Stimulated activated CD4-positive, alpha-beta T cell treated with anti-CD3 and anti-CD28 coated beads, Interleukin-2, amount 100 ng/mL, for 48 hours (primary cell): ENCODE results near the gene SNED1.

ENCODE experiments used
- DNase-seq, 2 donors: peaks; one replicate each; pipeline ENCODE4 v3.0.0-alpha.2; 2020

Gene SNED1

DNA sequence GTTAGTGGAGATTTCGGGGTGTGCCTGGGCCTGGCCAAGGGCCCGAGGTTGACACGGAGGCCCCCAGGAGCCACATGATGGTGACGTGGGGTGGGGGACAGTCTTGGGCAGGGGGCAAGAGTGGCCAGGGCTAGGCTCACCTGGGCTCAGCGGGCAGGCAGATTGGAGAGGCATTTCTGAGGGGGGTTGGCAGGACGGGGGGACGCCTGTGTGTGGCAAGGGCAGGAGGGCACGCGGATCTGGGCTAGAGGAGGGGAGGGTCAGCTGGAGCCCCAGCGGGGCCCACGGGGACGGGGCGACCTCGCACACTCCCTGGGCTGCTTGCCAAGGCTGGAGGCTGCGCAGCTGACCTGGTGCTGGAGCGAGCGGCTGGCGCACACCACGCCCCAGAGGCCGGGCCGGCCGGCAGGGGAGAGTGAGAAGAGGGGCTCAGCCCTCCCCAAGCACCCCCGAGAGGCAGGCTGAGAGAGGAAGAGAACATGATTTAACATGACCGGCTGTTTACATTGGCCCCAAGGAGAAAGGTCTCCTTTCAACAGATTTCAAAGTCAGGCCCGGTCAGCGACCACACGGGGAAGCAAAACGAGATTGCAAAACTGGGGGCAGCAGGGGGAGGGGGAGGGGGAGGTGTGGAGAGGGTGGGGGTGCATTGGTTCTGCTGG is 38.0 kb upstream of the SNED1 start:
- DNase-seq, result no peak

DNA sequence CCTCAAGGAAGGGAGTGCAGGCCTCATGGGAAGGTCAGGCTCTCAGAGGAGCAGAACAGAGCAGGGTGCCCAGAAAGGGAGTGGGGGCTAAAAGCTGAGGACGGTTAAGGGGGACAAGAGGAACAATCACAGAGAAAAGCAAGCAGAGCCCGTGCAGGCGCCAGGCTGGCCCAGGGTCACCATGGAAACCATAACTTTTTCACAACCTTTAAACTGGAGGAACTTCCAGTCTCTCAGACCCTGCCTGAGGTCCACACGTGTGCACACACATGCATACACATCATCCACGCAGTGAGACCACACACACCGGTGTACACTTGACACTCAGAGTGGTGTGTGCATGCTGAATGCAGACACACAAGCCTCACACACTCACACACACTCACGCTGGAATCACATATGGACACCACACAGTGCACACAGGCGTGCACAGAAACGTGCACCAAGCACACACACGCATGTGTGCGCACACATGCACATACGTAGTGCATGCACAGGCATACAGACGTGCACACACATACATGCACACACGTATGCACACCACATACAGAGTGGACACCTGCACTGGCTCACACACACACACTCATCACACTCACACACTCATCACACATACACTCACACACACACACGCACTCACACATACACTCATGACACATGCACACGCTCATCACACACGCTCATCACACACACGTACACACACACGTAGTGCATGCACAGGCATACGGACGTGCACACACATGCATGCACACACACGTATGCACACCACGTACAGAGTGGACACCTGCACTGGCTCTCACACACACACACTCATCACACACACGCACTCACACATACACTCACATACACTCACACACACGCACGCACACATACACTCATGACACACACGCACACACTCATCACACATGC is 37.2 kb upstream of the SNED1 start:
- no peak for DNase-seq

DNA sequence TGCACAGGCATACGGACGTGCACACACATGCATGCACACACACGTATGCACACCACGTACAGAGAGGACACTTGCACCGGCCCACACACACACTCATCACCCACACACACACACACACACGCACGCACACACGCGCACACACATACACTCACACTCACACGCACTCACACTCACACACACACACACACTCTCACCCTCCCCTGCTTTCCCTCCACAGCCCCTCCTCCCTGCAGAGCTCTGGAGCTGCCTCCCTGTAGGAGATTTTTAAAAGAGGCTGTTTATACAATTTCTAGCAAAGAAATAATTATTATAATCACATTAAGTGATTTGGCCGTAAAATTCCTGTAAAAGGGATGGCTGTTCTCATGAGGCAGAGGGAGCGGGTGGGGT is 36.5 kb upstream of the SNED1 start:
- DNase-seq, result no peak

DNA sequence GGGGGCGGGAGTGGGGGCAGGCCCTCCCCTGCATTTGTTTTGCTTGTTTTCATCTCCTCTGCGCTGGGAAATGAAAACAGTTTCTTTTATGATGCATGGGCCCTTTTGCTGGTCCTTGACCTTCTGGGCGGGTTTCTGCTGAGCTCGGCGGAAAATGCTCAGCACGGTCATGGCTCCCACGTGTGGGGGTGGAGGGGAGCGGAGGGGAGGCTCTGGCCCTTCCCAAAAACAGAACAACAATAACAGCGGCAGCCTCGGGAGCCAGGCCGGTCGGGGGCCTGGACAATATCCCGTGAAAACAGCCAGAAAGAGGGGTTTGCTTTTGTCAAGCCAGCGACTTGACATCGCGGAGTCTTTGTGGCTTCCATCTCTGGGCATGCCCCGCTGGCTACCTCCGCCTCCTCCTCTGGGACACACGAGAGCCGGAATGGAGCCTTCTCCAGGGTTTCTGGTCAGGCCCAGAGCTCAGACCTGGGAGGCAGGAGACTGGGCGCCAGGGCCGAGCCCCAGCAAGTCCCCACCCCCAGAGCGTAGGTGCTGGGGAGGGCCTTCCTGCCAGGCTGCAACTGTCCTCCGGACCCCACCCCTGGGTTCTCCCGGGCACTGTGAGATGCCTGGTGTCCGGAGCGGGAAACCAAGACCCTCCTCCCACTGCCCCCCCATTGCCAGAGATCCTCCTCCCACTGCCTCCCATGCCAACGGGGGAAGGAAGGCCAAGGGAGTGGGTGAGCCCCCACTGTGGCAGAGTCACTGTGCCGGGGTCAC is 35.9 kb upstream of the SNED1 start:
- DNase-seq, result no peak

DNA sequence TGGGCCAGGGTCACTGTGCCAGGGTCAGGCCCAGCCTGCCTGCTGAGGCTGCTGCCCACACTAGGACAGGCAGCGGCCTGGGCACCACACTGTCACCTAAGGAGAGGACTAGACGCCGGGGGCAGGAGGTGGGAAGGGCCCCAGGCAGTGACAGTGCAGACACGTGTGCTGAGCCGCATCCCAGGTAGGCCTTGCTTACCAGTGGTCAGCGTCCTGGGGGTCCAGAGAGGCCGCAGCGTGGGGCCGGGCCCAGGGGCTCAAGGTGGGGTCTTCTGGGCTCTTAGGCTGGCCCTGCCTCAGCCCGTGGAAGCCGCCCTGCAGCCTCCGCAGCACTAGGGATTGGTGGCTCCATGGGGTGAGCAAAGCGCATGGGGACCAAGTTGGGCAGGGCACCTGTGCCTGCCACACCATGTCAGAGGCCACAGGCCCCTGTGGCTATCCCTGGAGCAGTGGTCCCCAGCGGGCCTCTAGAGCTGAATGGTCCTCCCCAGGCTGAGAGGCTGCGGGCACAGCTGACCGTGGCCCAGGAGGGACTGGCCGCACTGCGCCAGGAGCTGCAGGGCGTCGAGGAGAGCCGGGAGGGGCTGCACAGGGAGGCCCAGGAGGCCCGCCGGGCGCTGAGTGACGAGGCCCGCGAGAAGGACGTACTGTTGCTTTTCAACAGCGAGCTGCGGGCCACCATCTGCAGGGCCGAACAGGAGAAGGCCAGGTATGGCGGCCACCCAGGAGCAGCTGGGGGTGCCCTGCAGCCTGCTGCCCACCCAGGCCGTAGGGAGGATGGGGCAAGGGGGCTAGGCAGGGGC is 35.2 kb upstream of the SNED1 start:
- DNase-seq, result no peak

DNA sequence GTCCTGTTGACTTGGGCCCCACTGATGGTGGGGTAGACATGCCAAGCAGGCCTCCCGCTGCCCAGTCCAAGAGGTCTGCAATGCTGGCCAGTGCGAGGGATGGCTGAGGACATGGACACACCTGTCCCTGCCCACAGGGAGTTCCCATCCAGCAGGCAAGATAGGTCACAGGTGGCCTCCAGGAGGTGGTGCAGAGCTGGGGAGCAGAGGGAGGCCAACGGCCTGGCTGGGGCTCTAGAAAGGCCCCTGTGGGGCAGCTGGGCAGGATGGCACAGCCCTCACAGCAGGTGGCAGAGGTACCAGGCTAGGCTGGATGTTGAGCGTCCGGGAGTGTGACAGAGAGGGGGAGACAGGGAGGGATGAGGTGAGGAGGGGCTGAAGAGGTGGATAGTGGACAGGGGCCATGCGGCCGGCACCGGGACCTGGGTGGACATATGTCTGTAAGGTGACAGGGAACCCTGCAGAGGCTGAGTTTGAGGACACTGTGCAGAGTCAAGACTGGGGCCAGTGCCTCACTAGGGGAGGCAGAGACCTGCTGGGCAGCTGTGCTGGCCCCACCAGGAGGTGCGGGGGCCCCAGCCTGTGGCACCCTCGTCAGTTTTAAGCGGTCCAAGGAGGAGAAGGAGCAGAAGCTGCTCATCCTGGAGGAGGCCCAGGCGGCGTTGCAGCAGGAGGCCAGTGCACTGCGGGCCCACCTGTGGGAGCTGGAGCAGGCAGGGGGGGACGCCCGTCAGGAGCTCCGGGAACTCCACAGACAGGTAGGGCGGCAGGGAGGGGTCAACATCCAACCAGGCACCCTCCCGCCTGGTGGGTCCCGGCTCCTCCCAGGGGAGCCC is 34.3 kb upstream of the SNED1 start:
- no peak for DNase-seq

DNA sequence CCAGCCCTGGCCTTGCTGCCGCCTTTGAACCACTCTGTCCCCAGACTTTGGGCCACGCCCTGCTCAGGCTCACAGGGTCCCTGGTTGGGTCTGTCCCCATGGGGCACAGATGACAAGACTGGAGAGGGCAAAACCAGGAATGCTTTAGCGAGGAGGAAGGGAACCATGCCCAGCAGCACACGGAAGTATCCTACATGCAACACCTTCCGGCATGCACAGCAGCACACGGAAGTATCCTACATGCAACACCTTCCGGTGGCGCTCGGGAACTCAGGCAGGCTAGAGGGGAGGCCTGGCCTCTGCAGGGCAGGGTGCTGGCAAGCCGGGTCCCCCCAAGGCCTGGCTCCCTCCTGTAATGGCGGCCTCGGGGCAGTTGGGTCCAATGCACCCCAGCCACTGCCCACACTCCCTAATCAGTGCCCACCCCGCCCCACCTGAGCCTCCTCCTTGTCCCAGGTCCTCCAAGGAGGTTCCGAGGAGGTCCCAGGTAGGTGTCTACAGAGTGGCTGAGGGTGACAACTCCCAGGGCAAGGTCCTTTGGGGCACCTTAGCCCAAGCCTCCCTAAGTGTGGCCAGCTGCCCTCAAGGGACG is 33.6 kb upstream of the SNED1 start:
- no peak for DNase-seq

DNA sequence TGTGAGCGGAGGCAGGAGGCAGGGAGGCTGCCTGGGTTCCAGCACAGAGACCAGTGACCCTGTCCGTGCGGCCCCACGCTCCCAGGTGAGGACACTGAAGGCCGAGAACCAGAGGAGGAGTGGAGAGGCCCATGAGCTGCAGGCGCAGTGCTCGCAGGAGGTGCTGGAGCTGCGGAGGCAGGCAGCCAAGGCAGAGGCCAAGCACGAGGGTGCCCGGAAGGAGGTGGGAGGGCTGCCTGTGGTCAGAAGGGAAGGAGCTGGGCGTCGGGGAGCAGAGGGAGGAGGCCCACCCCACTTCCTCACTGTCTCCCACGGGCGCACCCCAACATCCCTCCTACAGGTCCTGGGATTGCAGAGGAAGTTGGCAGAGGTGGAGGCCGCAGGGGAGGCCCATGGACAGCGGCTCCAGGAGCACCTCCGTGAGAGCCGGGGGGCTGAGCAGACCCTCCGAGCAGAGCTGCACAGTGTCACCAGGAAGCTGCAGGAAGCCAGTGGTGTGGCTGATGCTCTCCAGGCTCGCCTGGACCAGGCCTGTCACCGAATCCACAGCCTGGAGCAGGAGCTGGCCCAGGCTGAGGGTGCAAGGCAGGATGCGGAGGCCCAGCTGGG is 33.0 kb upstream of the SNED1 start:
- no peak for DNase-seq

DNA sequence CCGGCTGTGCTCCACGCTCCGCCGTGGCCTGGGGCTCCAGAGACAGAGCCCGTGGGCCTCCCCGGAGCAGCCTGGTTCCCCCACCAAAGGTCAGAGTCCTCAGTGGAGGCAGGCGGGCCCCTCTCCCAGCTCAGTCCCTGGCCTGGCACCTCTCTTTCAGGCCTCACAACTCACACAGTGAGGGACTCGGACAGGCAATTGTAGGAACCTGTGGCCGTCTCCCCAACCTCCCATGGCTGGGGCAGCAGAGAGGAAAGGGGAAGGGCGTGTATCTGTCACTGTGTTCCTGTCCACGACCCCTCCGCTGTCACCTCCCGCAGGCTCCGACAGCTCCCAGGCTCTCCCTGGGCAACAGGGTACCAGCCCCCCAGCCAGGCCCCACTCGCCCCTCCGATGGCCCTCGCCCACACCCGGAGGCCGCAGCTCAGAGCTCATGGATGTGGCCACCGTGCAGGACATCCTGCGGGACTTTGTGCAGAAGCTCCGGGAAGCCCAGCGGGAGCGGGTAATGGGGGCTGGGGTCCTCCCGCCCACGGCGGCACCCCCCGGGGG is 32.4 kb upstream of the SNED1 start:
- DNase-seq, result no peak

DNA sequence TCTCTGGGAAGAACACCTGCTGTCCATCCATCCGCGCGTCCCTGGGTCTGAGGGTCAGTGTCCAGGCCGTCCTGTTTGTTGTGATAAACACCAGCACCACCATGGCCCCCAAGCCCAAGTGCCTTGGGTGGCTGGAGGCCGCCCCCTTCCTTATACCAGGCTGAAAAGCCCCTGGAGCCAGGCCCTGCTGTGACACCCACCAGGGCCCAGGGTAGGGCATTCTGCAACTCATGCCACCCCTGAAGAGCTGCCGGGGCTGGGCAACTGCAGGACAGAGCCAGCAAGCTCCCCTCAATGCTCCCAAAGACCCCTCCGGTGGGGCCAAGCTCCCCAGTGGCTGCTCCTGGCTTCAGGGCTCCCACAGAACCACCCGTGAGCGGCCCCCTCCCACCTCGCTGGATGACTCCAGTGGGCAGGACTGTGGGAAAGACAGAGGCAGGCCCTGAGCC is 31.9 kb upstream of the SNED1 start:
- no peak for DNase-seq

DNA sequence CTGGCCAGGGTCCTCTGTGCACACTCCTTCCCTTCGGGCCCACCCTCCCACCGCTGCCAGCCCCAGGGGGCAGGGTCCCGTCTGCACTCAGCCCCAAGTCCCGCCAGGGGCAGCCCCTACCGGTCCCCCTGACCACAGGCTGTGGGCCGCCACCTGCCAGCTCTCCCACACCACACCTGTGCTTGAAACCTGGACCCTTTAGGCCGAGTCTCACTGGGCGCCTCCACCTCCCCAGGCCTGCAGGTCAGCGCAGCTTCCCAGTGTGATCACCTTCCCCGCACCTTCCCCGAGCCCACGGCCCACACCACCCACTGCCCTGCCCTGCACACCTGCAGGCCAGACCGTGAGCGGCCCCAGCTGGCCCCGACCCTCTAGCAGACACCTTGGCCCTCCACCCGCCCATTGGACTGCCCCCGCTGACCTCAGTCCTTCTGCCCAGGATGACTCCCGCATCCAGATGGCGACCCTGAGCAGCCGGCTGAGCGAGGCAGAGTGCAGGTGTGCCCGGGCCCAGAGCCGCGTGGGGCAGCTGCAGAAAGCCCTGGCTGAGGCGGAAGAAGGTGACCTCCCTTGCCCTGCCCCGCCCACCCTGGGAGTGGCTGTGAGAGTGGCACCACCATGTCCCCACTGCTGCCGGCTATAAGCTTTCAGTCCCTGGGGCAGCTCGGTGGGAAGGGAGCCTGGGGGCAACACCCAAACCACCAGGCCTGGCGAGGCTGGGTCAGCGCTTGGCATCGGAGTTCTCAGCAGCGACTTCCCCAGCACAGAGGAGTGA is 31.3 kb upstream of the SNED1 start:
- DNase-seq, result no peak

DNA sequence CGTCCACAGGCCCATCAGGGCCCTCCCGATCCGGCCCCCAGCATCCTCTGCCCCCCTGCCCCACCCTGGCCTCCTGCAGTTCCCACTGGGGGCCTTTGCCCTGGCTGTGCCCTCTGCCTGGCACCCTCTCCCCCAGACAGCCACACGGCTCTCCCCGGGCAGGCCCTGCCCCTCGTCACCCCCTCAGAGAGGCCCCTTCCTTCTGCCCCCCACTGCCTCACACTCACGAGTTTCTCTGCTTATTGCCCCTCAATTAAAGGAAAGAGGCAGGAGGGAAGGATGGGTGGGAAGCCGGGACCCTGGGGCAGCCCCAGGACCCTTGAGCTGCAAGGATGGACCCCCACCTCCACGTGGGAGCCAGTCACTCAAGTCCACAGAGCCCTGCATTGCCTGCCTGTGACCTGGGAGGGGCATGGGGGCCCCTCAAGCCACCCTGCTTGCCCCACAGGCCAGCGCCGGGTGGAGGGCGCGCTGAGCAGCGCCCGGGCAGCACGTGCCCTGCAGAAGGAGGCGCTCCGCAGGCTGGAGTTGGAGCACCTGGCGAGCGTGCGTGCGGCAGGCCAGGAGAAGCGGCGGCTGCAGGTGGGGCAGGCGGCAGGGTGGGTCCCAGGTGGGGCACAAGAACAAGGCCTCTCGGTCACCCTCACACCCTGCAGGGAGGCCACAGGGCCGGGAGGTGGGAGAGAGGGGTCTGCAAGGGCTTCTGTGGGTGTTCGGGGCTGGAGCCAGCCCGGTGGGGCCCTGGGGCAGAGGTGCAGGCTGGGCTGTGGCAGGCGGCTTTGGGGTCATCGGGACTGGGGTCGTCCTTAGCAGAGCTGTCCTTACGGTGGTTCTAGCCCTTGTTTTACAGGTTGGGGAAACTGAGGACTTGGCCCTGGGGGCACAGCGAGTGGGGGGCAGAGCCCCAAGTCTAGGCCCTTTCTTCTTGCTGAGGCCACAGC is 30.5 kb upstream of the SNED1 start:
- DNase-seq, result no peak

DNA sequence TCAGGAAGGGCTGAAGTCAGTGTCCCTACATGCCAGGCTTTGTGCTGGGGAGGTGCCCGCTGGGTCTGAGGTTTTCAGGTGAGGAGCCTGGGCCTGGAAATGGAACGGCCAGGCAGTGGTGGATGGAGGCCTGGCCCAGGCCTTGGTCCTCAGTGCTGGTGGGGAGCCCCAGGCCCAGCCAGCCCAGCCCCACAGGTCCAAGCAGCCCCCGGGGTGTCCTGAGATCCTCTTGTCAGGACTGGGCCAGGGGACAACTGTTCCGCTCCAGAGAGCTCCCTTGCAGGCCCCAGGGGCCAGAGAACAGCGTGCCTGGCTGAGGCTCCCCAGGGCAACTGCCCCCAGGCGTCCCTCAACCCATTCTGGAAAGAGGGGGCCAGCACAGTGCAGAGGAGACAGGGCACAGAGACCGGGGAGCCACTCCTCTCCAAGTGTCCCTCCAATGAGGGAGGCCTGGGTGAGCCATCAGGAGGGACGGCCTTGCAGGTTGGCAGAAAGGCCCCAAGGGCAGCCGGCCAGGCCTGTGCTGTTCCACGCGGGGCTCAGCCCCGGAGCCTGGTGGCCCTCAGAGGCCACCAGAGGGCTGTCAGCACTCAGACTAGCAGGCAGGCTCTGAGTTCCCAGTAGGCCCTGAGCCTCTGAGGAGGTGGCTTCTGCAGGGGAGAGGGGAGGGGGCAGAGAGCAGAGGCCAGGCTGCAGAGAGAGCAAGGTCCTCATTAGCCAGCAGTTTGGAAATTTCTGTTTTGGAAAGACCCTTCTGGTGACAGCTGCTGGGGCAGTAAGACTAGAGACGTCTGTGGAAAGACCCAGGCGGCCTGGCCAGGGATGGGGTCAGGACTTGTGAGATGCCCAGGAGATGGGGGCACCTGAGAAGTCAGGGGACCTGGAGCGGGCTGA is 29.4 kb upstream of the SNED1 start:
- no peak for DNase-seq

DNA sequence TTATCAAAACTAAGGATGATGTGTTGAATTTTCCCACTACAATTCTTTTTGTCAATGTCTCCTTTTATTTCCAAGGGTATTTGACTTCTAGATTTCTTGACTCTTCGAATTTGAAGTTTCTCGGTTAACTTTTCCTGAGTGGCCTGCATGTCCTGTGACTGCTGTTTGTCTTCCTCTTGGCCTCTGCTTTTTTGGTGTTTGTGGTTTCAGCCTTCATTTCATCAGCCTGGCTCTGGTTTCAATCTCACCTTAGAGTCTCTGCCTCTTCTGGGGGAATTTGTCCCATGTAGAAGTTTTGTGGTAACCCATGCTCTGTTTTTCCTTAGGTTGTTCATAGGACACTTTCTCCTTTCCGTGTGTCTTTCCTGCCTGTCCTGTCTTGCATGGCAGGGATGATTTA is 28.3 kb upstream of the SNED1 start:
- DNase-seq, result no peak

DNA sequence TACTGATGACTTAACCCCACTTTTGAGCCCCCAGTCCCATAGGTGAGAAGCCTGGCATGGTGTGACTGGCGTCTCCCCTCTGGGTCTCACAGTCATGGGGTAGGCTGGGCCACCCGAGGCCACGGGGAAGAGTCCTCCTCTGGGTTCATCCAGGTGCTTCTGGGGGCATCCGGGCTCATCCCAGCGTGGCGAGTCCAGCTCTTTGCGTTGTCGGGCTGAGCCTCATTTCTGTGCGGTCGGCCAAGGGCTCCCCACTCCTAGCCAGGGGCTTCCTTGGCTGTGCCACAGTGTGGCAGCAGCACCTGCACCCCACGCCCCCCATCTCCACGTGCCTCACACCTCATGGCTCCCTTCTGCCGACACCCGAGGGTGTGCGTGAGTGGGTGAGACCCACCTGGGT is 27.6 kb upstream of the SNED1 start:
- no peak for DNase-seq

DNA sequence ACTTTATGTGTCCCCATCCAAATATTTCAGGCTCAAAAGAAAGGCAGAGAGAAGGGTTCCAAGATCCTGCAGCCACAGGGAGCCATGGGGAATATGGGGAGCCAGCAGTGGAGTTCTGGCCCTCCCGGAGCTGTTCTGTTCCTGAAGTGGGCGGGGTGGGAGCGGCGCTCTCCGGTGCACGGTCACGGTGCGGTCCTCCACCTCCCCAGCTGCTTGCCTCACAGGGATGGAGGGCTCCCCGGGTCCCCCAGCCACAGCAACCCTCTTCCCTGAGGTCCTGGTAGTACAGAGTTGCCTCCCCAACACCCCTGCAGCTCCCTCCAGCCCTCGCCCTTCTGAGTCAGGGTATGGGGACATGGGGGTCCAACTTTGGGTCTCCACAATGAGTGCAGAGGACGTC is 26.2 kb upstream of the SNED1 start:
- no peak for DNase-seq
